NCI-H2081 treated with DMSO at 0.1 percent for 48 hours (cell line): ENCODE data around the gene MRPL18.

Experiments
- DNase-seq: peaks from one replicate; lab custom pipeline; 2025; lab: John Stamatoyannopoulos, UW

The MRPL18 gene

GRCh38 chr6:159844737-159845645 lies 54.7 kb downstream of the MRPL18 start:
- DNase-seq = no peak
